A549 (cell line): Measurements from ENCODE around the gene MAP3K14. TPM values are rescaled to one million over a fixed set of nuclear protein-coding genes. Genes with fewer than 3 reads are reported as not detected.
A peak's percentile ranks its signal among the peaks of the same experiment; 100 is the strongest.

Experiments used
- ATAC-seq, 2 experiments: fragments of 200-7000 bp in 1 of 2; fragments of >200 bp in 1 of 2; cut with Nextera tagmentation in 1 of 2; cut with Tn5 transposase in 1 of 2; 3 replicates each; pipeline versions ENCODE4 v1.8.0 to v1.9.1; 2018 to 2020; ENCODE audit warnings: mild to moderate bottlenecking in 1 of 2, moderate library complexity in 1 of 2
- CTCF ChIA-PET: fragments of 300-600 bp; sonication (Branson Sonifier 250); formaldehyde crosslinking; extraction: SDS; loops from one replicate; lab custom pipeline; 2021; ENCODE audit warnings: antibody characterized with exemption, inconsistent platforms; lab: Yijun Ruan, JAX
- POLR2A ChIA-PET: fragments of 350-600 bp; formaldehyde crosslinking; extraction: SDS; loops from one replicate; lab custom pipeline; 2021; ENCODE audit warnings: antibody characterized with exemption, inconsistent platforms; lab: Yijun Ruan, JAX
- DNase-seq, 2 experiments: peaks; one replicate each; pipeline versions ENCODE4 v3.0.0 to v3.0.0-alpha.2; 2011 to 2016; ENCODE audit warnings: low read depth in 1 of 2, low spot score in 1 of 2
- FAIRE-seq: peaks from 2 replicates; lab custom pipeline; 2011; peaks lifted over from hg19 to GRCh38; lab: Jason Lieb, UNC
- H3K27ac ChIP-seq, 2 experiments: fragments of >200 bp; sonication (Bioruptor Twin); formaldehyde crosslinking; 3 replicates each; pipeline ENCODE4 v1.5.1; 2016 to 2017
- H3K4me1 ChIP-seq: fragments of >200 bp; sonication (Bioruptor Twin); formaldehyde crosslinking; 3 replicates; pipeline ENCODE4 v1.6.1; 2016
- H3K4me2 ChIP-seq: fragments of >200 bp; sonication (Bioruptor Twin); formaldehyde crosslinking; 3 replicates; pipeline ENCODE4 v1.6.1; 2016
- H3K4me3 ChIP-seq: fragments of >200 bp; sonication (Bioruptor Twin); formaldehyde crosslinking; 3 replicates; pipeline ENCODE4 v1.5.1; 2016
- H3K9me3 ChIP-seq: fragments of >200 bp; sonication (Bioruptor Twin); formaldehyde crosslinking; 3 replicates; pipeline ENCODE4 v1.6.1; 2016
- ATOH8 ChIP-seq: fragments of 250-450 bp; sonication (Bioruptor Pico); IDR thresholded peaks from 2 replicates; pipeline ENCODE4 v1.5.0; 2020; ENCODE audit warnings: low read depth, mild to moderate bottlenecking, moderate library complexity
- CTCF ChIP-seq: fragments of >200 bp; sonication (Bioruptor Twin); formaldehyde crosslinking; IDR thresholded peaks from 3 replicates; pipeline ENCODE4 v1.5.1; 2016
- EHF ChIP-seq: fragments of 250-450 bp; sonication (Bioruptor Pico); IDR thresholded peaks from 2 replicates; pipeline ENCODE4 v1.5.0; 2020; ENCODE audit warnings: mild to moderate bottlenecking
- HEYL ChIP-seq: fragments of 250-450 bp; sonication (Bioruptor Pico); IDR thresholded peaks from 2 replicates; pipeline ENCODE4 v1.8.0; 2021; ENCODE audit warnings: mild to moderate bottlenecking, moderate library complexity
- HOXA7 ChIP-seq: fragments of 250-450 bp; sonication (Bioruptor Pico); IDR thresholded peaks from 2 replicates; pipeline ENCODE4 v1.5.0; 2020; ENCODE audit warnings: mild to moderate bottlenecking, moderate library complexity
- KDM1A ChIP-seq: fragments of 200-600 bp; sonication (generic); IDR thresholded peaks from 2 replicates; pipeline ENCODE4 v1.6.1; 2016; ENCODE audit warnings: low read depth, mild to moderate bottlenecking
- NR3C1 ChIP-seq: fragments of >200 bp; sonication (Bioruptor Twin); formaldehyde crosslinking; IDR thresholded peaks from 3 replicates; pipeline ENCODE4 v1.6.1; 2017
- PHF8 ChIP-seq: fragments of 200-600 bp; sonication (generic); IDR thresholded peaks from 2 replicates; pipeline ENCODE4 v1.6.1; 2016; ENCODE audit warnings: low read depth, mild to moderate bottlenecking, antibody characterized with exemption, moderate library complexity, borderline replicate concordance
- POLR2AphosphoS2 ChIP-seq: conservative IDR thresholded peaks from 2 replicates; pipeline ENCODE4 v1.6.1; 2012; ENCODE audit warnings: low read length, improper control_type of control experiment, inconsistent platforms
- WGBS: methylation state at CpG from one replicate; pipeline ENCODE4 v1.1.6; 2017; ENCODE audit errors: missing lambda C conversion rate; 5-methylcytosine and 5-hydroxymethylcytosine counted together
- polyA plus RNA-seq, 4 experiments: library from polyadenylated mRNA; depleted of rRNA in 3 of 4; stranded (reverse); fragments of >200 nt; fragmentation: RNase III in 1 of 4; extraction: RNeasy Plus Mini Kit Qiagen cat#74134 plus additional on column Dnase treatment in 1 of 4; gene quantifications; 2 replicates in 3 of 4; 3 replicates in 1 of 4; pipeline ENCODE4 v1.2.3, GENCODE V29; 2011 to 2017
- TF ChIP-seq, protein P1 (sequence below): fragments of 250-450 bp; sonication (Bioruptor Pico); IDR thresholded peaks from 2 replicates; pipeline ENCODE4 v1.5.0; 2021; ENCODE audit warnings: mild to moderate bottlenecking, moderate library complexity, borderline replicate concordance
- TF ChIP-seq, protein P2 (sequence below): fragments of 200-600 bp; sonication (generic); IDR thresholded peaks from 2 replicates; pipeline ENCODE4 v1.6.1; 2016; ENCODE audit warnings: antibody characterized with exemption, mild to moderate bottlenecking, moderate library complexity

The MAP3K14 gene
- polyA plus RNA-seq, 2 of the 4 experiments (the other 2 are of a cell fraction): 9.1 to 34.5 TPM

- no peak for TF ChIP-seq NR3C1
- TF ChIP-seq HEYL: no peak
- TF ChIP-seq KDM1A: no peak
- peak; percentile 34 for TF ChIP-seq CTCF
Observed at GRCh38 chr17:45293413-45294211, 23.2 kb downstream of the MAP3K14 start (continued).

GRCh38 chr17:45292696-45293412, 24.0 kb downstream of the MAP3K14 start:
- WGBS: 65% methylated on average over 12 of the region's 12 CpGs
- H3K27ac ChIP-seq: peak overlapping the region; percentile 90 to 92
- ChIA-PET CTCF (interaction anchor here (0.9 to 34.8 kb wide), 27 partner anchors 8 to 158 kb away, joined by 3 to 1120 read pairs (median 7); partner anchors contain the start of genes ACBD4, HEXIM1 and MAP3K14), POLR2A (interaction anchor here (0.7 to 3.7 kb wide), 8 partner anchors 9 to 78 kb away, joined by 3 to 26 read pairs (median 5); partner anchors contain the start of gene MAP3K14)
- 0 out of 3 replicates have a peak overlapping the region, but pooled peaks have one; percentile 8 for H3K4me3 ChIP-seq
- DNase-seq: no peak
- TF ChIP-seq PHF8 (no peak), HOXA7 (CRISPR knock-in tag) (0 out of 2 replicates have a peak, but pooled peaks have one; percentile 20), POLR2AphosphoS2 (no peak), ATOH8 (CRISPR knock-in tag) (peak; percentile 63; the same call in 1 of the 2 replicates), EHF (CRISPR knock-in tag) (0 out of 2 replicates have a peak, but pooled peaks have one; percentile 51)
- TF ChIP-seq, protein P1, sequence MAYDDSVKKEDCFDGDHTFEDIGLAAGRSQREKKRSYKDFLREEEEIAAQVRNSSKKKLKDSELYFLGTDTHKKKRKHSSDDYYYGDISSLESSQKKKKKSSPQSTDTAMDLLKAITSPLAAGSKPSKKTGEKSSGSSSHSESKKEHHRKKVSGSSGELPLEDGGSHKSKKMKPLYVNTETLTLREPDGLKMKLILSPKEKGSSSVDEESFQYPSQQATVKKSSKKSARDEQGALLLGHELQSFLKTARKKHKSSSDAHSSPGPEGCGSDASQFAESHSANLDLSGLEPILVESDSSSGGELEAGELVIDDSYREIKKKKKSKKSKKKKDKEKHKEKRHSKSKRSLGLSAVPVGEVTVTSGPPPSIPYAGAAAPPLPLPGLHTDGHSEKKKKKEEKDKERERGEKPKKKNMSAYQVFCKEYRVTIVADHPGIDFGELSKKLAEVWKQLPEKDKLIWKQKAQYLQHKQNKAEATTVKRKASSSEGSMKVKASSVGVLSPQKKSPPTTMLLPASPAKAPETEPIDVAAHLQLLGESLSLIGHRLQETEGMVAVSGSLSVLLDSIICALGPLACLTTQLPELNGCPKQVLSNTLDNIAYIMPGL (CRISPR knock-in tag): no peak
- TF ChIP-seq, protein P2, sequence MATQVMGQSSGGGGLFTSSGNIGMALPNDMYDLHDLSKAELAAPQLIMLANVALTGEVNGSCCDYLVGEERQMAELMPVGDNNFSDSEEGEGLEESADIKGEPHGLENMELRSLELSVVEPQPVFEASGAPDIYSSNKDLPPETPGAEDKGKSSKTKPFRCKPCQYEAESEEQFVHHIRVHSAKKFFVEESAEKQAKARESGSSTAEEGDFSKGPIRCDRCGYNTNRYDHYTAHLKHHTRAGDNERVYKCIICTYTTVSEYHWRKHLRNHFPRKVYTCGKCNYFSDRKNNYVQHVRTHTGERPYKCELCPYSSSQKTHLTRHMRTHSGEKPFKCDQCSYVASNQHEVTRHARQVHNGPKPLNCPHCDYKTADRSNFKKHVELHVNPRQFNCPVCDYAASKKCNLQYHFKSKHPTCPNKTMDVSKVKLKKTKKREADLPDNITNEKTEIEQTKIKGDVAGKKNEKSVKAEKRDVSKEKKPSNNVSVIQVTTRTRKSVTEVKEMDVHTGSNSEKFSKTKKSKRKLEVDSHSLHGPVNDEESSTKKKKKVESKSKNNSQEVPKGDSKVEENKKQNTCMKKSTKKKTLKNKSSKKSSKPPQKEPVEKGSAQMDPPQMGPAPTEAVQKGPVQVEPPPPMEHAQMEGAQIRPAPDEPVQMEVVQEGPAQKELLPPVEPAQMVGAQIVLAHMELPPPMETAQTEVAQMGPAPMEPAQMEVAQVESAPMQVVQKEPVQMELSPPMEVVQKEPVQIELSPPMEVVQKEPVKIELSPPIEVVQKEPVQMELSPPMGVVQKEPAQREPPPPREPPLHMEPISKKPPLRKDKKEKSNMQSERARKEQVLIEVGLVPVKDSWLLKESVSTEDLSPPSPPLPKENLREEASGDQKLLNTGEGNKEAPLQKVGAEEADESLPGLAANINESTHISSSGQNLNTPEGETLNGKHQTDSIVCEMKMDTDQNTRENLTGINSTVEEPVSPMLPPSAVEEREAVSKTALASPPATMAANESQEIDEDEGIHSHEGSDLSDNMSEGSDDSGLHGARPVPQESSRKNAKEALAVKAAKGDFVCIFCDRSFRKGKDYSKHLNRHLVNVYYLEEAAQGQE: 0 out of 2 replicates have a peak, but pooled peaks have one; percentile 10
- H3K4me2 ChIP-seq: peak overlapping the region; percentile 77
- no peaks in the 10 kb centered on the region for H3K9me3 ChIP-seq
- no peak for FAIRE-seq
- peaks cover 86% of the 10 kb centered on the region for H3K4me1 ChIP-seq
- peak in 1 of 2 experiments; percentile 19; a peak in 3 of 6 replicates for ATAC-seq
